ENCODE measurements around the gene FBXW7.

FBXW7 gene

DNA sequence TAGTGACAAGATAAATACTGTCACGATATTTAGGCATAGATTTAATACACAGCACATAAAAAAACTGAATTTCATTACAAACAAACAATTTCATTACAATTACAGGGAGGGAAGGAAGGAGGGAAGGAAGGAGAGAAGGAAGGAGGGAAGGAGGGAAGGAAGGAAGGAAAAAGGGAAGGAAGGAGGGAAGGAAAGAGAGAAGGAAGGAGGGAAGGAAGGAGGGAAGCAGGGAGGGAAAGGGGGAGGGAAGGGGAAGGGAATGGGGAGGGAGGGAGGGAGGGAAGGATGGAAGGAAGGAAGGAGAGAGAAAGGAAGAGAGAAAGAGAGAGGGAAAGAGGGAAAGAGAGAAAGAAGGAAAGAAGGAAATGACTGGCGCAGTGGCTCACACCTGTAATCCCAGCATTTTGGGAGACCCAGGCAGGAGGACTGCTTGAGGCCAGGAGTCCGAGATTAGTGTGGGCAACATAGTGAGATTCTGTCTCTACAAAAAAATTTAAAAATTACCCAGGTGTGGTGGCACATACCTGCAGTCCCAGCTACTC is 64.6 kb downstream of the FBXW7 start:
- no peak for DNase-seq (ENCODE audit: low read depth)

DNA sequence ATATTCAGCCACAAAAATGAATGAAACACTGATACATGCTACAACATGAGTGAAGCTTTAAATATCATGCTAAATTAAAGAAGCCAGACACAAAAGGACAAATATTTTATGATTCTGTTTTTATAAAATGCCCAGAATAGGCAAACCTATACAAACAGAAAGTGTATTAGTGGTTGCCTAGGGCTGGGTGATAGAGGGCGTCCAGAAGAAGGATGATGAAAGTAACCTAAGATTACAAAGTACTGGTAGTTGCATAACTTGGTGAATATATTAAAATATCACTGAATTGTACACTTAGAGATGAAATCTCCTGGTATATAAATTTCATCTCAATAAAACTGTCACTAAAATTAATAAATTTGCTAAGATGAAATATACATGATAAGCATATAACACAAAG is 67.5 kb downstream of the FBXW7 start:
- no peak for DNase-seq (ENCODE audit: low read depth)

DNA sequence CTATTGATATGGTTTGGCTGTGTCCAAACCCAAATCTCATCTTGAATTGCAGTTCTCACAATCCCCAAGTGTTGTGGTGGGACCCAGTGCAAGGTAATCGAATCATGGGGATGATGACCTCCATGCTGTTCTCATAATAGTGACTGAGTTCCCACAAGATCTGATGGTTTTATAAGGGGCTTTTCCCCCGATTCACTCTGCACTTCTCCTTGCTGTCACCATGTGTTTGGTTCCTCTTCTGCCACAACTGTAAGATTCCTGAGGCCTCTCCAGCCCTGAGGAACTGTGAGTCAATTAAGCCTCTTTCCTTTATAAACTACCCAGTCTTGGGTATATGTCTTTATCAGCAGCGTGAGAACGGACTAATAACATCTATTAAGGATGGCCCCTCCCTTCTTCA is 68.8 kb downstream of the FBXW7 start:
- DNase-seq (ENCODE audit: low read depth), result no peak

DNA sequence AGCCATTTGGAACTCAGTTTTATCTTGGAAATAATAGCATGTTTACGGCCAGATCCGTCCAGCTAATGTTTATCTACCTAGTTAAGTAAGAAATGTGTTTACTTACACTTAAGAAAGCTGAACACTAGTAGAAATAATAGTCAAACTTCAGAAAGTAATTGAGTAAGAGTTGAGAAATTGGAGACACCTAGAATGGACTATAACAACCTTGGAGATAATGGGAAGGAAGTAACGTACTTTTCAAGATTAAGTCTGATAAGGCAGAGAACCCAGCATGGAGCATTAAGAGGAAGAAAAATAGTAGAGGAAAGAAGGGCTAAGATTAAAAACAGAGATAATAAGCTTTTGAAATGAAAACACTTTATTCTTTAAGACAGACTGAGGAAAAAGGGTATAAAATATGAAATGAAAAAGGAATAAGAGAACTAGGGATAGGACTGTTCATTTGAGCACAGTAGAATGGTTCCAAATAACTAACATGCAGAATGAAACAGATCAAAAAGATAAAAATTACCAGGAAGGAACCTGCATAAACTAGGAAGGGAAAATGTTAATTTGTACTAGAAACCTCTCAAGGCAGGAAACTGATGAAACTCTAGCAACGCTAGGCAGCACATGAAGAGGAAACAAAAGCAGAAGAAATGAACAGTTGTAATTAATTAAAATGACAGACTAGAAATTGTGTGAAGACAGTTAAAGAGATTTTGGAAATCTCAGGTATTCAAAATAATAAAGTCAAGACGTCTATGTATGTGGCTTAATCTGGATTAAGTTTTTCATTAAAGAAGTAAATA is 71.7 kb downstream of the FBXW7 start:
- DNase-seq (ENCODE audit: low read depth), result no peak

DNA sequence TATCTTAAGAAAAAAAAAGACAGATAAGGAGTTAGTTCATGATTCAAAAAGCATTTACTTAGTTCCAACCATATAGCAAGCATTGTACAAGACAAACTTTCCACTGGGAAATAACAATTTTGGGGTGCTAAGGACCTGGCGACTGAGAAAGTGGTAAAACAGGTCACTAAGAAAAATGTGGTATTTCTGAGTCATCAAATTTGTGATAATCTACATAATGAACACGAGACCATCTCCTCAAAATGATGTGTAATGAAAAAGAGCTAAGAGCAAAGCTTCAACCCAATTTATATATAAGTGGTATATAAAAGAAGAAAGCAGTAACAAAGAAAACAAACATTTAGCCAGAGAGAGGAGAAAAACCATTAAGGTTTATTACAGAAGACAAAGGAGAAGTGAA is 72.3 kb downstream of the FBXW7 start:
- no peak for DNase-seq (ENCODE audit: low read depth)

DNA sequence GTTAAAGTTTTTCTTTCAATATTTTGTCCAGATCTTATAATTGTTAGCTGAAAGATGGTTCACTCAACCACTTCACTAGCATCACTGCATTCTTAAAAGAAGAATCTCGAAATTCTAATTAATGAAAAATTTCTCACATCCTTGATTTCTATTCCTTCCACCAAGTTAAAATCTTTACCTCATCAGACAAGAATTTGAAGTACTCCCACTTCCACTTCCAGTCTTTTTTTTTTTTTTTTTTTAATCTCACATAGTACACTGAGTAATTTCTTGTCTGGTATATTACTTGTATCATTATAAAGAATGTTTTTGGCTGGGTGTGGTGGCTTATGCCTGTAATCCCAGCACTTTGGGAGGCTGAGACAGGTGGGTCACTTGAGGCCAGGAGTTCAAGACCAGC is 73.2 kb downstream of the FBXW7 start:
- DNase-seq (ENCODE audit: low read depth), result no peak

DNA sequence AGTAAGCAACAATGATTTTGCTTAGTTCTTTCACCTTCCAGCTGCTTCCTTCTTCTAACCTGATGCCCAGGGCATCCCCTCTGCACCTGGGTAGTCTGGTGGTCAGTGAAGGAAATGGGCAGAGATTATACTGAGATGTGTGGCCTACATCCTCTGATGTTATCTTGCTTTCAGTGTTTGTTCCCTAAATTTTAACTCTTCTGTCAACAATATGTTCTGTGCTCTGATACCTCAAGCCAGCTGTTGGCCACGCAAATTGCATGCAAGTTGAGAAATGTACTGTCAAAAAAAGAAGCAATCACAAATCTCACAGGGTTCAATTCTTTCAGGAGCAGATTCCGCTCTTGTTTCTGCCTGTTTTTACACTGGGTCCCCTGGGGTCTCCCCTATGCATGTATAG is 73.8 kb downstream of the FBXW7 start:
- no peak for DNase-seq (ENCODE audit: low read depth)

DNA sequence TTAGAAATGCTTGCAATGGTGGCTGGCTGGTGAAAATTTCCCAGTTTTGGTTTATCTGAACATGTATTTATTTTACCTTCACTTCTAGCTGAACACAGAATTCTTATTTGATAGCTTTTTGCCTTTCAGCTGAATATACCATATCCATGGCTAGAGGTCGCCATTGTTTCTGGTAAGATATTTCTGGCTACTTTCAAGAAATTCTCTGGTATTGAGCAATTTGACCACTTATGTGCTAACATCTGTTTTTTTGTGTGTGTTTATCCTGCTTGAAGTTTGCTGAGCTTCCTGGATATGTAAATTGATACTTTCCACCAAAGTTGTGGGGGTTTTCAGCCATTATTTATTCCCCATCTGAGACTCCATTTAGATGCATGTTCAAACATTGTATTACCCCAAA is 75.4 kb downstream of the FBXW7 start:
- DNase-seq (ENCODE audit: low read depth), result peak; percentile 48

DNA sequence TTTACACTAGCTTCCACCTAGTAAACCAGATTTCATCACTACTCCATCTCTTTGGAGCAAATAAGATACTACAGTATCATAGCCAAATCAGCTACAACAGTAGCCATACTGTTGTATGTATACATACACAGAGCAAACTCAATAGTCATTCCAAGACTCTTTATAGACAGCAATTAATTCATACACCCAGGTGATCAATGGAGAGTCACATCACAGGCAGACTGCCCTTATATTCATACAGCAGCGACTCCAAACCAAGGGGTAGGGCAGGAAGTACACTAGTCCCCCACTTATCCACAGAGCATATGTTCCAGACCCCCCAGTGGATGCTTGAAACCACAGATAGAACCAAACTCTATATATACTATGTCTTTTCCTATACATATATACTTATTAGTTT is 76.6 kb downstream of the FBXW7 start:
- DNase-seq (ENCODE audit: low read depth), result no peak

DNA sequence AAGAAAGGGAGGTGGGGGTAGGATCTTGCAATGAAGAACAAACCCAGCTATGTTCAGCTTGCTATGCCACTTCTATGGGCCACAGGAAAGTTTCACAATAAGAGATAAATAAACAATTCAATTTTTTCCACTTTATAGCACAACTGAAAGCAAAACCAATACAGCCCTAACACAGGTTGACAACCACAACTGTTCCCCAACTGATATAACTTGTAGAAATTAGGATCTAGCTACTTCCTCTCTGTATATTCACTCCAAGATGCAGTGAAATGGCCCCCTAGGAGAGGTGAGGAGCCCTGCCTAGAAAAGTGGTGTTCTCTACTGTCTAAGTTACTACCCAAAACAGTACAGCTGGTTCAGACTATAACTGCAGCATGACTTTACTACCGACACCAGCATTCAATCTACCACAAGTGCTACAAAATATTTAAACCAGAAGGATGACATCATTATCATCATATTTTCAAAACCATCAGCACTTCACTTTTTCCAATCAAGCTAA is 77.0 kb downstream of the FBXW7 start:
- DNase-seq (ENCODE audit: low read depth), result no peak

DNA sequence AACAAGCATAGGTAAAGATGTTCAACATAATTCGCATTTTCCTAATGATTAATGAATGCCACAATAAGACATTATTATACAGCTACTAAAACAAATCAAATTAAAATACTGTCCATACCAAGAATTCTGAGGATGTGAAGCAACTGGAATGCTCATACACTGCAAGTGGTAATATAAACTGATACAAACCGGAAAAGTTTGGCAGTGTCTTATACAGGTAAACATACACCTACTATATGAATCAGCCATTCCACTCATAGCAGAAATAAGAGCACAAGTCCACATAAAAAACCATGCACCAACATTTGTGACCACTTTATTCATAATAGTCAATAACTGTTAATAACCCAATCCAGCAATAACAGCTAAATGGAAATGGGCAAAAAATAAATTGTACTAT is 79.3 kb downstream of the FBXW7 start:
- DNase-seq (ENCODE audit: low read depth), result no peak

DNA sequence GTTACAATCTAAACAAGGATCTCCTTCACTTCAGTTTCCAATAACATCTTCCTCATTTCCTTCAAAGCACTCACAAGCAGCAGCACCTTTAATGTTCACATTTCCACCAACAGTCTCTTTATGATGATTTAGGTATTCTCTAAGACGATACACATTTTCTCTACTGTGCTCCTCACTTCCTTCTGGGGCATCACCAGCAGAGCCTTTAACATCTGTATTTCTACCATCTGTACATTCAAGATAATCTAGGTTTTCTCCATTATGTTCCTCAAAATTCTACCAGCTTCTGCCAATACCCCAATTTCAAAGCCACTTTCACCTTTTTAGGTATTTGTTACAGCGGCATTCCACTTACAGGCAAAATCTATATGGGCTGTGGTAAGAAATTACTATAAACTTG is 80.6 kb downstream of the FBXW7 start:
- DNase-seq (ENCODE audit: low read depth), result no peak

DNA sequence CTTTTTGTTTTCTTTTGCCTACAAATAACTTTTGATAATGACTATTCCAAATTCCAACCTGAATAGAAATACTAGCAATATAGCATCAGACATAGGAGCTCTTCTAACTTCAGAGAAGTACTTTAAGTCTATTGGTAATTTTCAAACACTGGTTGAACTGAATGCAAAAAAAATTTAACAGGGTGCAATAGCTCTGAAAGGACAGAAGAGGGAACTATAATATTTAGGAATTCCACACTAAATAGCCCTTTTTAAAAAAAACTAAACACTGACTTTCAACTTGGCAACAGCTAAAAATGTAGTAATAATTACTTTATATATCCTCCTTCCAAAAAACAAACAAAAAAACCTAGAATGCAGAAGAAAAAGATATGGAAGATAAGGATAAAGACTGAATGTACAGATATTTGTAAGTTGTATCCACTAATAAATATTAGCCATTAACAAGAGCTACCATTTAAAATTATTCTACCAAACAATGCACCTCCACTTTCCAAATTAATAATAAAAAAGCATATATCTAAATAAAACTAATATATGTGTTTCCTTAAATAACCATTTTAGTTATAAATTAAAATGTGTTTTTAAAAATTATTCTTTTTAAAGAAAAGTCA is 81.4 kb downstream of the FBXW7 start:
- no peak for DNase-seq (ENCODE audit: low read depth)

DNA sequence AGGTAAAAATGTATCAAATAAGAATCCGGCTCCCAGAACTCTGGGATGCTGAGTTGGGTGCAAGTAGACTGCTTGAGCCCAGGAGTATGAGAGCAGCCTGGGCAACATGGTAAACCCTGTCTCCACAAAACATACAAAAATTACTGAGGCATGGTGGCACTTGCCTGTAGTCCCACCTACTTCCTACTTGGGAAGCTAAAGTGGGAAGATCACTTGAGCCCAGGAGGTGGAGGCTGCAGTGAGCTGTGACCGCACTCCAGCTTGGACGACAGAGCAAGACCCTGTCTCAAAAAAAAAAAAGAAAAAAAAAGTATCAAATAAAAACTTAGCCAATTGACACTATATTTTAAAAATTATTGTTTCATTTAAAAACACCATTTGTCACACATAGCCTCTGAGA is 84.4 kb downstream of the FBXW7 start:
- DNase-seq (ENCODE audit: low read depth), result no peak

DNA sequence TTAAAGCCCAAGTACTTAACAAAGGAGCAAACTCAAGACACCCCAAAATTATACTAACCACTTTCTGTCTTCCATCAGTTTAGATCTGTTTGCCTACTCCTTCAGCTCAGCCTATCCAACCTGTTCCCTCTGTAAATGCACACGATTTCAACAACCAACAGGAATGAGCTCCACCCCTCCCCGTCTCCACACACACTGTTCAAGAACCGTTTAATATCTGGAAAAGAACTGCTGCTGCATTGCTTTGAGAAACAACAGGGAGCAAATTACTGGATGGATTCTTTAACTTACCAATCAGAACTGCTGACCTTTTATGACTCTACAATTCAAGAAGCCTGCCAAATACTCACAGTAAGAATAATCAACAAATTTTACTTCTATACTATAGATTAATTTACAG is 87.0 kb downstream of the FBXW7 start:
- DNase-seq (ENCODE audit: low read depth), result no peak

DNA sequence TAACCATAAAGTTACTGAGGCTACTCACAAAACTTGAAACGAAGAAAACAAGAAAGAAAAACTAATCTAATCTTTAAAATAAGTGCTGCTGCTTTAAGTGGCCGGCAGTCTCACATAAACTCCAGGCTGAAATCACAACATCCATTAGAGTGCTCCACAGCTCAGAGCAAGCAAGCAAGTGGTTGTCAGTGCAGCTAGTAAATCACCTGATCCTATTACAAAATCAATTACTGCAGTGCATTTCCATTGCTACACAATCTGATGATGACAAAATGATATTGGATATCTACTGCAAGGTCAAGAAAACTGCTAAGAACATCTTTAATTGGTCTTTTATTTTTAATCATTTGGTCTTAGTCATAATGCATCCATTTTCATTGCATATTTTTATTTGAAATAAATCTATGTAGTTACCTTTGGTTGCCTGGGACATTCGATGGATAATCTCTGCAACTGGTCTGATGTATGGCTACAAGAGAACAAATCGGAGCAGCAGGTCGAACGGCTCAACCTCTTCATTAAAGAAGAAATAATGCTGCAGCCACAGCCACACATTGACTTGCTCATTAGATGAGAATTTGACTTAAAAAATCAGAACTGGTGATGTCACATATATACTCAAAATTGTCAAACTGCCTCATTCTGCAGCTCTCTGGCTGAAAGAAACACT is 87.7 kb downstream of the FBXW7 start:
- DNase-seq (ENCODE audit: low read depth), result no peak

DNA sequence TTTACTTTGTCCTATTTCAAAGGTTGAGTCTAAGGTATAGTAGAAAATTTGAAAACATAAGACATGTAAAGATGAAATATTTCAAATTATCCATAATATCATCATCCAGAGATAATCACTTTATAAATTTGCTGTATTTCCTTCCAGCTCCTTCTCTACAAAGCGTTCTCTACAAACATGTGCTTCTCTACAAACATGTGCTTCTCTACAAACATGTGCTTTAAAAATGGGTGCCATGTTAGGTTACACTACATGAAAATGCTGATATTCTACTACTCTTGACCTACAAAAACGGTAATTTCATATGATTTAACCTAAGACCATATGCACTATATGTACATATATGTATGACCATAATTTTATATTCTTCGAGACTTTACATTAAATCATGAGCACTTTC is 92.0 kb downstream of the FBXW7 start:
- DNase-seq (ENCODE audit: low read depth), result no peak

DNA sequence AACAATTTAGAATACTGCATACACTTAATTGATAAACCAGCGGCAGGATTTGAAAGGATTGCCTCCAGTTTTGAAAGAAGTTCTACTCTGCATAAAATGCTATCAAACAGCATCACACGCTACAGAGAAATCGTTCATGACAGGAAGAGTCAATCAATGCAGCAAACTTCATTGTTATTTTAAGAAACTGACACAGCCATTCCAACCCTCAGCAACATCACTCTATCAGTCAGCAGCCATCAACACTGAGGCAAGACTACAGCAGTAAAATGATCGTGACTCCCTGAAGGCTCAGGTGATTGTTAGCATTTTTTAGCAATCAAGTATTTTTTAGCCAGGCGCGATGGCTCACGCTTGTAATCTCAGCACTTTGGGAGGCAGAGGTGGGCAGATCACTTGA is 98.3 kb downstream of the FBXW7 start:
- DNase-seq (ENCODE audit: low read depth), result no peak

DNA sequence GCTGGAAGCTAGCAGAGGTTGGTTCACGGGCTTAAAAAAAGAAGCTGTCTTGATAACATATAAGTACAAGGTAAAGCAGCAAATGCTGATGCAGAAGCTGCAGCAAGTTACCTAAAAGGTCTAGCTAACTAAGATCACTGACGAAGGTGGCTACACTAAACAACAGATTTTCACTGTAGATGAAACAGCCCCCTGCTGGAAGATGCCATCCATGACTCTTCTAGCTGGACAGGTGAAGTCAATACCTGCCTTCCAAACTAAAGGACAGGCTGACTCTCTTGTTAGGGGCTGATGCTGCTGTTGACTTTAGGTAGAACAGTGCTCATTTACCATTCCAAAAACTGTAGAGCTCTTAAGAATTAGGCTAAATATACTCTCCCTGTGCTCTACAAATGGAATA is 99.5 kb downstream of the FBXW7 start:
- no peak for DNase-seq (ENCODE audit: low read depth)

DNA sequence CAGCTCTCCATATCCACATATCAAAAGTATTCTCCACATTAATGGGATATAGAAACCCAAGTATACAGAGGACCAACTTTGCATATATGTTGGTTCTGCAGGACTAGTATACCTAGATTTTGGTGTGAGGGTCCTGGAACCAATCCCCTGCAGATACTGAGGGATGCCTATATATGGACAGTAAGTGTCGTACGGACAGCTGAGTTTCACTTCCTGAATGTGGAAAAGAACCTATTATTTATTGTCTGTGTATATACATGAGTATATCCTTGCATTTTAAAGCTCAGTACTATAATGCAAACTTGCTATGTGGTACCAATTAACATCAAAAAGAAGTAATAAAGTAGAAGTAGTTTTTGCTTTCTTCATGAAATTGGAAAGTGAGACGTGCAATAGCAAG is 101.9 kb downstream of the FBXW7 start:
- DNase-seq (ENCODE audit: low read depth), result no peak

DNA sequence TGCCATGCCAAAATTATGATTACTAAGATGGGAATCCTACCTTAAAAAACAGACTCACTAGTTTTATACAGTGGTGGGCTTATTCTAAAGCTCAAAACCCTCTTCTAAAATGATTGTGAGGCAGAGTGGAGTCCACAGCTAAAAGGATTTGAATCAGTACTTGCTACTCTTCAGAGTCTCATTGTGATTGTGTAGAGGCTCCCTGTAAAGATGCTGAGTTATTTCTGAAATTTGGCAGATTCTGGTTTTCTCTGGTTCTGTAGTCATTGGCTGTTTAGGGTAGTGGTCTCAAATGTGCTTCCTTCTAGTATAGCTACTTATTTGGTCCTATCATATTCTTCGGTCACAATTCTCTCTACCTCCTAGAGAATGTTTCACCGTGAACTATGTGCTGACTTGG is 104.1 kb downstream of the FBXW7 start:
- DNase-seq (ENCODE audit: low read depth), result no peak

DNA sequence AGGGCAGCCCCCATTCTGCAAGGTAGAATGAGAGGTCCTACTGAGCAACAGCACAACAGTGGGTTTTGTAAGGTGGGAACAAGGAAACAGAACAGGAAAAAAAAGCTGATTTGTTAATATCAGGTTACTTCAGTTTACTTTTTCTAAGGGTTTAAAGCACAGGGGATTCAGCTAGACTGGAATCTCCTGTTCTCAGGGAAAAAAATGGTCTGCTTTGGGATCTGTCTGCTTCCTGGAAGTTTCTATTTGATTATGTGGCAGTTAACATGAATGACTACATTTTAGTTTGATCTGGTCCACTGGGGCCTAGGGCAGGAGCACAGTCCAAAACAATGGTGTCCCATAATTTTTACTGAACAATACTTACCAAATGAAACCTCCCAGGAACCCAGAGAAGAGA is 104.6 kb downstream of the FBXW7 start:
- DNase-seq (ENCODE audit: low read depth), result no peak

DNA sequence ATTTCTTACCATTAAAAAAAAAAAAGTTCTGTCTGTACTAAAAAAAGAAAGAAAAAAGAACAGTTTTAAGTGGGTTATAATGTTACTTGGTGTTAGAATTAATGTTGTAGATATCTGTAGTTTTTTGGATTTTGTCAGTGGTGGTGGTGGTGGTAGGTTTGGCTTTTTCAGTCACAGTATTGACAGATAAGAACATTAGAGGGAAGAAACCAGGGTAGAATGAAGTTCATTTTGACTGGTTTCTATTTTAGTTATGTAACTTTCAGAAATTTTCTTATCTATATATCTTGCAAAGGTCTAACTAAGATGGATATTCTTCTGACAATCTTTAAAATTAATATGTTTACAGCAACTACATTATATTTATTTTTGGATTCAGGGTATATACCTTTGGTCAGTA is 105.4 kb downstream of the FBXW7 start:
- DNase-seq (ENCODE audit: low read depth), result no peak

Measured in HS-5 (cell line).